Fibroblast of pulmonary artery (primary cell): ENCODE measurements around the gene ZBBX.

Experiments
- DNase-seq: peaks from one replicate; pipeline ENCODE4 v3.0.0-alpha.2; 2010; ENCODE audit warnings: low read depth
- H3K4me3 ChIP-seq: replicated peaks from 2 replicates; pipeline ENCODE4 v1.5.1; 2011; ENCODE audit warnings: low read depth, mild to moderate bottlenecking, control low read depth, low read length, moderate library complexity
- CTCF ChIP-seq: IDR thresholded peaks from 2 replicates; pipeline ENCODE4 v1.5.1; 2011; ENCODE audit warnings: mild to moderate bottlenecking, control low read depth, low read length, inconsistent platforms; ENCODE audit errors: missing control alignments

The ZBBX gene

GRCh38 chr3:167306319-167306718 is 73.8 kb downstream of the ZBBX start:
- DNase-seq: no peak
- TF ChIP-seq CTCF: no peak
- no peak overlapping the region for H3K4me3 ChIP-seq

GRCh38 chr3:167305340-167305890 is 74.7 kb downstream of the ZBBX start:
- no peak for DNase-seq
- no peak overlapping the region for H3K4me3 ChIP-seq

GRCh38 chr3:167304077-167304476 is 76.0 kb downstream of the ZBBX start:
- DNase-seq: no peak
- H3K4me3 ChIP-seq: no peak overlapping the region
- no peak for TF ChIP-seq CTCF

More at GRCh38 chr3:167305340-167305890, 74.7 kb downstream of the ZBBX start:
- no peak for TF ChIP-seq CTCF

DNA sequence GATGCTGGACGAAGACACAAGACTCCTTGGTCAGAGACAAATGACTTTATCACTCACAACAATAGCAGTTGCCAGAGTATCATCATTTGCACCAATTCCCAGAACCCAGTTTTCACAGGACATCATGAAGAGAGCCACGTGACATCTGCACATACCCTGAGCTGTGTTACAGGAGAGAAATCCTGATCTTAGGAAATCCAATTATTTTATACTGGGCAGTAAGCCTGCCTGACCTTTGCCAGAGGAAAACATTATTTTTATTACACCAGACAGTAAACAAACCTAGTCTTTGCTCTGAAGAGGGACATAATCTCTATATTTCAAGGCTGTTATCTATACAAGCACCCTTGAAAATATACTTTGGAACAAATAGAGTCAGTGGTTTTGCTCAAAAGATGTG is 77.4 kb downstream of the ZBBX start:
- DNase-seq: no peak
- H3K4me3 ChIP-seq: no peak overlapping the region
- no peak for TF ChIP-seq CTCF

DNA sequence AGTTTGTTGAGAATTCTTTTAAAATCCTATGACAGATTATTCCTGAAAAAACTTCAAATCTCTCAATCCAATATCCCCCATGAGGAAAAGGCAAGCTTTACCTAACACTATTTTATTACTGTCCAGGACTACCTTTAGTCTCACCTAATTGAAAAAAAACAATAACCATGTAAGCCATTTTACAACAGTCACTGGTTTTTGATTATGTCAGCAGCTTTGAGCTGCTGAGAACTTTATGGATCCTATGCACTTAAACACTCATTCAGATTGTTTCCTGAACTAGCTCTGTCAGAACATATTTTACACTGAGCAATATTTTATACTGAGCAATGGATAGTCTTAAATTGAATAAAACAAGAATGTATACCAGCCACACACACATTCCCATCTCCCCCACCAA is 79.9 kb downstream of the ZBBX start:
- no peak overlapping the region for H3K4me3 ChIP-seq
- no peak for TF ChIP-seq CTCF
- DNase-seq: no peak

DNA sequence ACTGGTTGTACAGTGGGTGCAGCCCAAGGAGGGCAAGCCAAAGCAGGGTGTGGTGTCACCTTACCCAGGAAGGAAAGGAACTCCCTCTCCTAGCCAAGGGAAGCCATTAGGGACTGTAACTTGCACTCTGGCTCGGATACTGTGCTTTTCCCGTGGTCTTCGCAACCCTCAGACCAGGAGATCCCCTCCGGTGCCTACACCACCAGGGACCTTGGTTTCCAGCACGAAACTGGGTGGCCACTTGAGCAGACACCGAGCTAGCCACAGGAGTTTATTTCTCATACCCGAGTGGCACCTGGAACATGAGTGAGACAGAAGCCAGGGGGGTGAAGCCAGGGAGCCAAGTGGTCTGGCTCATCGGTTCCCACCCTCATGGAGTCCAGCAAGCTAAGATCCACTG is 90.7 kb downstream of the ZBBX start:
- no peak for TF ChIP-seq CTCF
- DNase-seq: no peak
- H3K4me3 ChIP-seq: no peak overlapping the region

DNA sequence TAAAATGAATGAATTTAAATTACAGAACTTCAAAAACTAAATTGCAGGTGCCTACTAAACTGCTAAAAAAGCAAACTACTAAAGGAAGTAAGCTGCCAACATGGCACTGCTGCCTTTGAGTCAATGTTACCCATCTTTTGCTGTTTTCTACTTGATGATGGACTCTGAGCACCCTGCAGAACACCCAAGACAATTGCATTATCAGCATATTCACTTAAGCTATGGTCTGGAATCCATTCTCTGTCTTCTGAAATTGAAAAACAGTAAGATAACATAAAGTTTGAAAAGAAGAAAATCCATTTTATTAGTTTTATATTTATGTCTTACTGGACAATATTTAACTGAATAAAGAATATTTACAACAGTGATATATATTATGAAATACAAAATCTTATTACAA is 91.4 kb downstream of the ZBBX start:
- no peak overlapping the region for H3K4me3 ChIP-seq
- no peak for DNase-seq
- TF ChIP-seq CTCF: no peak
